ENCODE measurements around the gene HJURP.

Gene HJURP

DNA sequence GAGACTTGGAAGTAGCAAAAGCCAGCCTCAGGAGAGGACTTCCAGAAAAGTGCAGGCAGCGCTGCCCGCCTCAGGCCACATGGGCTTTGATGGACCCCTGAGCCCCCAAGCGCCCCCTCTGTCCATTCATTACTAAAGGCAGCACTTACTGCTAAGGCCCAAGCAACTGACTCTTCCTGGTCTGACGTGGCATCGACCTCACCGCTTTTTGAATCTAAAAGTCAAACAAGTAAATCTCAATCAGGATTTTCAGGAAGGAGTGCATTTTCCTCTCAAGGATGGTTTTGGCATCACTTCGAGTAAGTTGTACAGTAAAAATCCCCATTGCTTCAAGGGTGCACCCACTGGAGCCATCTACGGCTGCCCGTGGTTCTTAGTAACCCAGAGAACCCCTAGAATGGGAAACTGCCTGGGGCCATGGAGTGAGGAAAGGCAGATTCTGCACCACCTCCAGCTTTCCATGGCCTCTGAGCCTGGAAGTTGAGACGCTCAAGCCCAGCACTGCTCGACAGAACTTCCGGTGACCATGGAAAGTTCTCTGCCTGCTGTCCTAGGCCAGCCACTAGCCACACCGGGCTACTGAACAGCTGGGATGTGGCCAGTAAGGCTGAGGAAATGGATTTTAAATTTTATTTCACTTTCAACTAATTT, 7.0 kb downstream of the HJURP start:
- no peak for DNase-seq

DNA sequence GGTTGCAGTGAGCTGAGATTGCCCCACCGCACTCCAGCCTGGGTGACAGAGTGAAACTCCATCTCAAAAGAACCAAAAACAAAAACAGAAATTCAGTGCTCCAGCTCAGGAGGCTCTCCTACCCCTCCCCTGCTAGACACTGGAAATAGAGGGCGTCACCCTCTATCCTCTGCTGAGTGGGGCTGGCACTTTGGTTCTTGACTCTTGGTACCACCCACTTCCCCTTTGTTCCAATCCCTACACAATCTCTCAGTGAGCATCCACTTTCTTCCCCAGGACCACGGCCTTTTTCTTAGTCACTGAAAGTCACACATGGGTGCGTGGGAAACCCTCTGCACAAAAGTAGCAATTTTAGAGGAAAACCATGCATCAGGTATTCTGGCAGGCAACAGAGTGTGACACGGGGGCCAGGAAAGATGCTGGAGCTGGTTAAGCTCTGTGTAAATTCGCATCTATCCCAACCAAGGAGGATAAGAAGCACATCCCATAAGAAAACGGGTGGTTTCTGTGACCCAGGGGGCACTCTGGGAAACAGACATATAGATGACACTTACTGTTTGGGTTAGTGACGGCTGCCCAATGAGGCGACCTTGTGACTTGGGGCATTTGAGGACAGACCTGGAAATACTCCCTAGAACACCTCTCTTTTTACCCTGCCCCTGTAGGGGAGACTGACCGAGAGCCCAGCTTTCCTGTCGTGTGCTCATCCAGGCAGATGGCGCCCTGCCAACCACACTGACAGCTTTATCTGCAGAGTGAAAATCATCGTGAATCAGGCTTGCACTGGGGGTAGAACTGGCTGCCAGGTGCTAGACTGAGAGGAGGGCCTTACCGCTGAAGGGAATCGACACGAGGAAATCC, 7.7 kb downstream of the HJURP start:
- DNase-seq, result no peak

DNA sequence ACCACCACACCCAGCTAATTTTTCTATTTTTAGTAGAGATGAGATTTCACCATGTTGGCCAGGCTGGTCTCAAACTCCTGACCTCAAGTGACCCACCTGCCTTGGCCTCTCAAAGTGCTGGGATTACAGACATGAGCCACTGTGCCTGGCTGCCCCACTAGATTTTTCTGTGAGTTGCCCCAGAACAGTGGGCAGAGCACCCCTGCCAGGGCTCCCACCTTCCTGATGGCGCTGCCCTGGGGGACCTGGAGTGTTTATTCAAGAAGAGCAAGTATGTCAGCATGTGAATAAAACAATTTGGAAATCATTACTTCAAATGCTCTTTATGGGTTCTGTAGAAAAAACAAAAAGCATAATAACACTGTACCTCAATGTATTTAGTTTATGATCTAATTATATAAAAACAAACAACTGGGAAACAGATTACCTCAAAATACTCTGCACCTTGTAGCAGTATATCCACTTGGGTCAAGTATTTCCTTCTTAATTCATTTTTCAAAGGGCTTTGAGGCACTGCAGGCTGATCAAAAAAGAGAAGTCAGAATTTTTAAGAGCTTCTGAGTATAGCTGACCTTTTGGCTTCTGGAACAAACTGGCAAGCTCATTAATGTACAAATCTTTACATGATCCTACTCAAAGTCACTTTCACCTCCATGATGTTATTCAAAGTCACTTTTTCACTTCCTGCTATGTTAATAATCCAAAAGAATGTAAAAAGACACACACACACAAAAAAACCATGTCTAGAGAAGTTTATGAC, 8.9 kb downstream of the HJURP start:
- DNase-seq, result no peak

DNA sequence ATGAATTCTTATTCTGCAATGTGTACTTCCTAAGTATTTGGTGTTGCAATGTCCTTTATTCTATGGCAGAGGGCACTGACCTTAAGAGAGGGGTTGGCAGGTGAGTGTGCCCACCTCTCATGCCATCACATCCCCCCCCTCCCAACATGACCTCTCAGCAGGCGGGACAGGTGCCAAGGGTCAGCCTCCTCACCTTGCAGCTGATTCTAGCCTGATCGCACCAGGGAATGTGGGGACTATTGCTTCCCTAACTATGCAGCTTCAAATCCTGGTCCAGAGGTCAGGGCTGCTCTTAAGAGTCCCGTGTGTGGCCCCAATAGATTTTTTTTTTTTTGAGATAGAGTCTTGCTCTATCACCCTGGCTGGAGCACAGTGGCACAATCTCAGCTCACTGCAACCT, 9.5 kb downstream of the HJURP start:
- DNase-seq, result no peak

DNA sequence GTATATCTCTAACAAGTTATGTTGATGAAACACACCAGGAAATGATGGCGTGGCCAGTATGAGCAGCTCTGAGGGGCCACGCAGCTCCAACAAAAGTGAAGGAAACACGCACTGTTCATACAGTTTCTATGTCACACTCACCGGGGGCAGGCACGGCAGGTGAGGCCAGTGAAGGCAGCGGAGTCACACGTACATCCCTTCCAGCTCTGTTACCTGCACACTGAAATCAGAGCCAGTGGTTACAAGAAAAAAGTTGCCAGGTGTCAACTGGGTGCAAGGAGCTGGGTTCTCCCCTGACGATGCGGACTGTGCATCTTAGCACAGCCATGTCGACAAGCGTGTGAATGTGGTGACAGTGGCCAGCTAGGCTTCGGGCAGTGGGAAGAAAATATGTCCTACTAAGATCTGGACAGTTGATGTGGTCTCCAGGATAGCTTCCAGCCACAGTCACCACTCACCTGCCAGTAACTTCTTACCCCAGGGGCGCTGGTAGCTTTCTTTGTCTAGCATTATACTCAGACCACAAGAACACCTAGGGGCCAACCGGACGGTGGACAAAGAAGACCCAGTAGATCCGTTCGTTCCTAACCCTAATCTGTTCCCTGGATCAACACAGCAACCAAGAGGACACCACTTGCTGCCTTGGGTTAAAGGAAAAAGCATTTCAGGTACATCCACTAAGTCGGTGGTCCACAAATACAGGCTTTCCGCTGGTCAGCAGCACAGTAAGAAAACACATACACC, 10.1 kb downstream of the HJURP start:
- DNase-seq, result no peak

DNA sequence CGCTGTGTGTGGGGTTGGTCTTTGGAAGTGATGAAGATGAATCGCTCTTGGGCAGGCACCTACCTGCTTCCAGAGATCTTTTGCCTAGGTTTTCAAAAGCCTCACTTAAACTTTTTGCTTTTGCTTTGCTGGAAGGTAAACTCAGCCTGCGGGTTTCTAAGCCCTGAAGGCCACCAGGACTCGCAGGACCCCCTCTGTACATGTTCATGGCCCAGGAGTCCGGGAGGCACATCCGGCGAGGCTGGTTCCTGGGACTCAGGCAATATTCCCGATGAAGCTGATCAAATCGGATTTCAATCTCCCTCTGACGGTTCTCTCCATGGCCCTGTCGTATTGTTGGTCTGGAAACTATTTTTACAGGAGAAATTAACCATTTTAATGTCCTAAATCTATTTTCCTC, 13.2 kb downstream of the HJURP start:
- no peak for DNase-seq

DNA sequence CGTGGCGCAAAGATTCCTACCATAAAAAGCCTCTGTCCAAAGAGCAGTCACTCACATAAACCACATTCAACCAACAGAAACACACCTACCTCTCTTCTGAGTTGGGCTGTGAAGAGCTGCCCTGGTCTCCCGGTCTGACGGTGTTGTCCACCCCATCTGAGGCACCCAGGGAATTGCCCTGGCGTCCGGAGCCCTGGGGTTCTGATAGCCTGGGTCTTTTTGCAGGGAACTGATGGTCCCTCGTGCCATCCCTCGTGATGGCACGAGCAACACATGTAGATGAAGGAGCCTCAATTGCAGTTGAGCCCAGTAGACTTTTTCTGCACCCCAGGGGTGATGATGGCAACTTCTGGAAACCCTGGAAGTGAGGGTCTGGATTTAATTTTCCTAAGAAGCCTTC, 13.8 kb downstream of the HJURP start:
- DNase-seq, result no peak

DNA sequence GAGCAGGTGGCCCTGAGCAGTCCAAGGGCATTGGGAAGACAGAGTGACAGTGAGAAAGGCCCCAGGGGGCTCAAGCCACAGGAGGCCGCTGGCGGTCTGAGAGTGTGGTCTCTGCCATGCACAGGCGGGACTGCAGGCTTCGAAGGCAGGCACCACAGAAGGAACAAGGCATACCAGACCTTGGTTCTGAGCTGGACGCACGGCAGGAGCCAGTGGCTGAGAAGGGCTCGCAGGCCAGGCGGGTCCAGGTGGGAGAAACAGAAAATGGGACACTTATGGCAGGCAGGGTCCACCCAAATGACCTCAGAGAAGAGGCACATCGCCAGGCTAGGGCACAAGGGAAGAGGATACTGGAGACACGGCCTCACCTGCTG, 14.9 kb downstream of the HJURP start:
- DNase-seq, result no peak

DNA sequence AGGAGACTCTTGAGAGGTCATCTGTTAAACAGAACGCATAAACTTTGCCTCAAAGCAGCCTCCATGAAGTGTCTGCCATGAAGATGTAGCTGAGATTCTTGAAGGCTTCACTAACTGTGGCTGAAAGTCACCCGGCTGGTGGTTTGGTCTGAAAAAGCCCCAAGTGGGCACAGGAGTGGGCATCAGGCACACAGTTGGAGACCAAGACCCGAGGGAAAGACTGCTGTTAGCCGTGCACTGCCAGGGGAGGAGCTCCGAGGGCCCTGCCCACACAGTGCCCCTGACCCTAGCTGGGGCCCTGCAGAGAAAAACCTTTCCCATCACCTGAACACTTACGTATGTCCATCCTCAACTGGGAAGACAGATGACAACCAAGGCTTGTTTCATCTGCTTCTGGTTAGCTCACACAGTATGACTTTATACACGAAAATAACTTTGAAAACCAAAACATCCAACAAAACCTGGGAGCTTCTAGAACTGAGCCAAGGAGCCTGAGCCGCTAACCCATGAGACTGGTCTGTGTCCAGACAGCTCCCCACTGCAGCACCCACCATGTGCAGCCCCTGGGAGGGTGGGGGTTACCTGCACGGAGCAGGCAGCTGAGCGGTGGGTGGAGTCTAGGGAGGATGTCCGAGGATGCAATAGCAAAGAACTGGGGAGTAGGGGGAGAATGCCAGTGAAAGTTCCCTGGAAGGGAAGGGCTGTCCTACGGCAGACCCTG, 15.4 kb downstream of the HJURP start:
- DNase-seq, result no peak

DNA sequence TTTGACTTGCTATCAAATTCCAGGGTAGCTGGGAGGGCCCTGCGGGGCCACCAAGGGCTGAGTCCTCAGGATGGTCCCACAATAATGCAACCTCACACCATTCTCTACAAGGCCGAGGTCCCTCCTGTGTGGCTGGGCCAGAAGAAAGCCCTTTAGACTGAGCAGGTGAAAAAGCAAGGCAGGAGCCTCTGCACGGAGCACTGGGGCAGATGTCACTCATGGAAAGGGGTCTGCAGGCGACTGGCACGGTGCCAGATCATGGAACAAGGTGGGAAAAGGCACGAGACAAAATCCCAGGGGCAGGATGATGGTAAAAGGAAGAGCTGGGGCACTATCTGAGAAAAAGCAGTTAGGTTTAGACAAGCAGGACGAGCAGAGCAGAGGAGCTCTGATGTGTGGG, 16.1 kb downstream of the HJURP start:
- no peak for DNase-seq

DNA sequence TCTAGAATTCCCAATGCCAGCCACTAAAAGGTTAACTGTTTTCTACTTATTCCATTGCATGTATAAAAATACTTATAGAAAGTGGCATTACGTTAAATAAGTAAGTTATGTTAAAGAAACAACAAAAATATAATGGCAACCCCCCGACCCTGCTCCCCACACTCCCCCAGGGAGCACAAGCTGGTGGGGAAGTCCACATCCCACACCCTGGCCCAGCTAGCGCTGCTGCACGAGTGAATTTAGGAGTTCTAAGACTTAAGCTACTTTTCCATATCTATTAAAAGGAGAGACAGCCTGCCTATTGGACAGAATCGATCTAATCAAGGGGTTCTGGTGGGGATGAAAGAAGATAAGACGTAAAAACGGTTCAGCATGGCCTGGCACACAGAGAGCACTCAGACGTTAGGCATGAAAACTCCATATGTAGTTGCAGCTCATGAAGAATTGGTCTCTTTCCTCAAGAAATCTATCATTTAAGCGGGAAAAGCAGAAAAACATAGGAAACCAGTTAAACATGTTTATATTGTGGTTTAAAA, 16.6 kb downstream of the HJURP start:
- DNase-seq, result no peak

DNA sequence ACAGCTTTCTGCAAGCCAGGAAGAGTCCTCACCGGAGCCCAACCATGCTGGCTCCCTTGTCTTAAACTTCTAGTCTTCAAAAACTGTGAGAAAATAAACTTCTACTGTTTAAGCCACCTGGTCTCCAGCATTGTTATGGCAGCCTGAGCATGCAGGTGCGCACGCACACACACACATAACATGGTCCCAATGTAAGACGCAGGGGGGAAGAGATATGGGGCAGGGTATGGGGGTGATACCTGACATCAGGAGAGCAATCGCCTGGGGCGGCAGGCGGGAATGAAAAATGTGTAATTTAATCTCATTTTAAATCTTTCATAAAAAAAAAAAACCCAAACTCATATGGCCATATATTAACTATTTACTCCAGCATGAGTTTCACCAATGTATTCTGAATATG, 18.0 kb downstream of the HJURP start:
- no peak for DNase-seq

DNA sequence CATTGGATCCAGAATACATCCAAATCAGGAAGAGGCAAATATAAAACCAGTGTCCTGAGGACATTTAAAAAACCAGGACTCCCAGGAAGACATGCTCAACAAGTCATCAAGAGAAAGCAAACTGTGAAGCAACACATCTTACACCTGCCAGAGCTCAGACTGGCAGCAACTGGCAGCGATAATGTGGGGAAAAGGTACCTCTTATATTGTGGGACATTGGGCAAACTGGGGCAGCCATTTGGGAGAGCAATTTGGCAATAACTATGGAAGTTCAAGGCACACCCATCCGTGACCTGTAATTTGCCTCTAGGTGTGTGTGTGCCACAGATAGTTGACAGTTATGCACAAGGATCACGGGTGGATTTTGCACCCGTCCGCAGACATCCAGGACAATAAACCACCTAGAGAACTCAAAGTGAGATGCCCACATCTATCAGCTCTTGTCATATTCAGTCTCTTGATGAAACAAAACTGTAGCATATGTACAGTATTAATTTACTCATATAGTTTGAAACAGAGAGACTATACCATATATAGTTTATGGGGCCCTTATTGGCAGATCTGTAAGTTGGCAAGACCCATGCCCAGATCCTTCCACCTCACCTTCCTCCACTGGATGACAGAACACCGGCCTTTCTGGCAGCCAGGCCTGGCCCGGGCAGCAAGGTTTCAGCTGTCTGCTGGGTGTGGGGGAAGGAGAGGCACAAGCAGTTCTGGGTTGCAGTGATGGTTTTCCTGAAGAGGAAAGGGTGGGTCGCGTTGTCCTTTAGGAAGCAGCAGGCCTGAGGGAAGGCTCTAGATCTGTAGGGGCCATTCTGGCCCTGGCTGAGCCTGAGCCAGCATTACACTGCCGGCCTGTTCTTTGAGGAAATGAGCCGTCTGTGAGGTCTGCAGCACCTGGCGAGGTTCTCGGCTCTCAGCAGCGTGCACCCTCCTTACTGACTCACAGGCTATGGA, 18.8 kb downstream of the HJURP start:
- no peak for DNase-seq

DNA sequence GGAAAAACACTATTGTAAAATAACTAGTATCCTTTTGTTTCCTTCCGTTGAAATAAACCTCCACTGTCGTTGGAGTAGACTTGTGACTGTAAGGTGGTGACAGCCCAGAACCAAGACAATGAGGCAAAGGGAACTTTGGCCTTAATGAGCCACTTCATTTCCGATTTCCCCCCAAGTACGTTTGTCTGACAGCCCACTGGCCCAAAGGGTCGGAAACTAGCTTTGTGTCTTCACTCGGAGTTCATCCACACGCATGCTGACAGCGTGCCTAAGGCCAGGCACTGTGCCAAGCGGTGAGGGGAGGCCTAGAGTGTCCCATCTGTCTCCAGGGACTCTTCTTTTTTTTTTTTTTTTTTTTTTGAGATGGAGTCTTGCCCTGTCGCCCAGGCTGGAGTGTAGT, 21.0 kb downstream of the HJURP start:
- DNase-seq, result no peak

DNA sequence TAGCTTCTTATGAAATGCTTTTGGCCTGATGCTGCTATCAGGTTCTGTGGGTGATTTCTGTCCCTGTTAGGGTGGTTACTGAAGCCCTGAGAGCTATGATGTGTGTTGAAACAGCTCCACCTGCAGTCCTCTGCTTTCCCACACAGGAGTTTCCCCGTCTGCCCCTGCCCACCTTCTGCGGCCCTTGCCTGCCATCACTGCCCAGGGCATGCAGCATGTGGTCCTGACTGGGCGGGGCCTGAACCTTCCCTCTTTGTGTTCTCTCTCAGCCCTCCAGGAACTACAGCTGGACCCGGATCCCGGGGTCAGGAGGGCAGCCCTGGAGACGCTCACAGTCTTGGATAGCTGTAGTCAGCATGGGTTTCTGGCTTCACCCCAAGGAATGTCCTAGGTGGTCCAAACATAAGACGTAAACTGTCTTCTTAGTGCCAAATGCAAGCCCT, 21.4 kb downstream of the HJURP start:
- DNase-seq, result no peak

DNA sequence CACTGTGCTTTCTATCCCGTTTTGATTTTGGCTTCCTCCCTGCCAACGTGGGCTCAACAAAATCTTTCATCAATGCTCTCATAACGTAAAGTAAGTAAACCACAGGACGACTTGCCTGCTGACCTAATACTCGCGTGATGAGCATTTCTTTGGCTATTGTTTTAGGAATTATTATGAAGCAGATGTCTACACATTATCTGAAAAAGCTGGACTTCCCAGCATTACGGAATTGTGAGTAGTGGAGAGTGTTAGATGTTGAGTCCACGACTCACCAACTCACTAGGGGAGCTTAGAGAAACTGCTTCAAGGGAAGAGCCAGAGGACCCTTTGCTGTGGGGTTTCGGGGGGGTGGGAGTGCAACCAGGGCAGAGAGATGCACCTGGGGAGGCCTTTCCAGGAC, 21.9 kb downstream of the HJURP start:
- DNase-seq, result no peak

DNA sequence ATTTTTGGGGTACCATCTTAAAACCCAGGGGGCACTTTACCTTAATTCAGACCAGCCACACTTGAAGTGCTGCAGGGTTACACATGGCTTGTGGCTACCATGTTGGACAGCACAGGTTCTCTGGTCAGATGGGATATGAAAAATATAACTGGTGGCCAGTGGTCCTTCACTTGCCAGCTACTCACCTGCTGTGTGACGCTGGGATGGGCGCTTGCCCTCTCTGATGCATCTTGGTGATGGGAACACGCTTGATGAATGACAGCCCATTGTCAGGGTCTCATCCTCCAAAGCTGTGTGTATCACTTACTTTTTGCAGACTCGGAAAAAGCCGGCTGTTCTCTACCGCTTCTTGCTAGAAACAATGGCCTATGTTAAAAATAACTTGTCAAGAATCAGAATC, 22.5 kb downstream of the HJURP start:
- DNase-seq, result no peak

DNA sequence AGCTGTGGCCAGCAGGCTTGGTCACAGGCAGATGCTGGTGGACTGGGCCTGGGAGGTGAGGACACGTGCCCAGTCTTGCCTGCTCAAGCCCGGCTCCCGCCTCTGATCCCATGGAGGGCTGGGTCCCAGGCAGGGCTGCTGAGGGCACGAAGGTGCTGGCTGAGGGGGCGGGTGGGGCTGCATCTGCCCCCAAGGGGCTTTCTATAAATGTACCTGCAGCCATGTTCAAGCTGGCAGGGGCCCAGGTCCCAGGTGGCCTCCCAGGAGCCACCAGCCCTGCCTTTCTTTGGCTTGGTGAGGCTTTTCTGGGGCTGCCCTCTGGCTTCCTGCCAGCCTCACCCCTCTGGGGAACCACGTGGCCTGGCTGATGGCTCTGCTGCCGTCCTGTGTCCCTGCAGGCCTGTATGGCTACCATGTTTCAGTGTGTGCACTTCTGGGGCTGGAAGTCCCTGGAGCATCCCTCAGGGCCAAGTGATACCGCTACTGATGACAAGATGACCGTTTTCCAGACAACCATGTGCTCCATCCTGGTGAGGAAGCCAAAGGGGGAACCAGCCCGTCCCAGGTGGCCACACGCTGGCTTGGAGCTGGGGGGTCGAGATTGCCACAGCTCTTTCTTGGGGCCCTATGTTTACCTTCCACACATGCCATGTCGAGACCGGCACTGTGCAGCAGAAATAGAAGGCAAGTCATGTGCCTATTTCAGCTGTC, 23.2 kb downstream of the HJURP start:
- no peak for DNase-seq

DNA sequence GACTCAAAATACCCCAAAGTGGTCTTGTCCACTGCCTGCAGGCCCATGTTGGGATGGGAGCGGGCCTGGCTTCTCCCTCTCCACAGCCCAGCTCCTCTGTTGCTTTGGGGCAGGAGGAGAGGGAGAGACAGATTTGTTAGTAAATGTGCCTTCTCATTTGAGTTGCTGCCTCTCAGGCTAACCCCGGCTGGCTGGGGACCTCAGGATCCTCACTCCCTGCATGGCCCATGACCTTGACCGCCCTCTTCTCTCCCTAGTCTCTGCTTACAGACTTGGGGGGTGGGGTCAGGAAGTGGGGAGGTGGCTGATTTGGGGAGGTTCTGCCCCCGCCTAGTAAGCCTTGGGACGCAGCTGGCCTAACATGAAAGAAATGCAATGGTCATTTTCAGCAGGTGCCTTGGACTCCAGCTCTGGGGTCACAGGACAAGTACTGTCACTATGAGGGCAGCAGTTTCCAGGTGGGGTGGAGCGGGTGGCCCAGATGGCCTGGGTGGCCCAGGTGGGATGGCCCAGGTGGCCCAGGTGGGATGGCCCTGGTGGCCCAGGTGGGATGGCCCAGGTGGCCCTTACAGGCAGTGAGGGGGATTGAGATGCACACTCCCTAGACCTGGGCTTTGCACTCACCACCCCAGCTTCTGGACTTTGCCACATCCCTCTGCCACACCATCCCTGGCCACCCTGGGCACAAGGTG, 24.1 kb downstream of the HJURP start:
- no peak for DNase-seq
